Measurements from ENCODE around the gene MKRN2.
"Not testable (repeated sequence)": the region's sequence is repeated elsewhere in the genome, so short reads cannot be mapped to it uniquely, and the experiment has no call there.

MKRN2 gene

GRCh38 chr3:12590096-12590495 is 33.2 kb downstream of the MKRN2 start:
- no peak for DNase-seq

- no peak for DNase-seq
Observed at GRCh38 chr3:12591456-12591855, 34.6 kb downstream of the MKRN2 start.

- no peak for DNase-seq
Observed at GRCh38 chr3:12591997-12592715, 35.3 kb downstream of the MKRN2 start.

GRCh38 chr3:12593473-12593872 is 36.6 kb downstream of the MKRN2 start:
- no peak for DNase-seq

GRCh38 chr3:12598890-12599289 is 42.0 kb downstream of the MKRN2 start:
- DNase-seq: no peak

GRCh38 chr3:12601072-12601471 is 44.2 kb downstream of the MKRN2 start:
- no peak for DNase-seq

GRCh38 chr3:12603969-12604368 is 47.1 kb downstream of the MKRN2 start:
- no peak for DNase-seq

GRCh38 chr3:12608376-12608775 is 51.5 kb downstream of the MKRN2 start:
- no peak for DNase-seq

- no peak for DNase-seq
Observed at GRCh38 chr3:12611117-12611516, 54.2 kb downstream of the MKRN2 start.

- no peak for DNase-seq
Observed at GRCh38 chr3:12612514-12613226, 55.8 kb downstream of the MKRN2 start.

GRCh38 chr3:12613250-12613649 is 56.4 kb downstream of the MKRN2 start:
- DNase-seq: no peak

- no peak for DNase-seq
Observed at GRCh38 chr3:12615266-12615665, 58.4 kb downstream of the MKRN2 start.

- no peak for DNase-seq
Observed at GRCh38 chr3:12618426-12618825, 61.5 kb downstream of the MKRN2 start.

GRCh38 chr3:12620305-12620704 is 63.4 kb downstream of the MKRN2 start:
- DNase-seq: no peak

GRCh38 chr3:12620729-12621128 is 63.8 kb downstream of the MKRN2 start:
- no peak for DNase-seq

GRCh38 chr3:12622335-12622734 is 65.4 kb downstream of the MKRN2 start:
- DNase-seq: no peak

GRCh38 chr3:12624056-12624455 is 67.2 kb downstream of the MKRN2 start:
- DNase-seq: no peak

- DNase-seq: not testable (repeated sequence)
Observed at GRCh38 chr3:12624964-12625363, 68.1 kb downstream of the MKRN2 start.

- no peak for DNase-seq
Observed at GRCh38 chr3:12627370-12627769, 70.5 kb downstream of the MKRN2 start.

- DNase-seq: no peak
Observed at GRCh38 chr3:12628813-12629212, 71.9 kb downstream of the MKRN2 start.

- DNase-seq: no peak
Observed at GRCh38 chr3:12629560-12629959, 72.7 kb downstream of the MKRN2 start.

- DNase-seq: no peak
Observed at GRCh38 chr3:12630292-12630691, 73.4 kb downstream of the MKRN2 start.

GRCh38 chr3:12630843-12631242 is 74.0 kb downstream of the MKRN2 start:
- not testable (repeated sequence) for DNase-seq

- DNase-seq: no peak
Observed at GRCh38 chr3:12632523-12632922, 75.6 kb downstream of the MKRN2 start.

- DNase-seq: no peak
Observed at GRCh38 chr3:12633108-12633507, 76.2 kb downstream of the MKRN2 start.
